ENCODE measurements around the gene CD6.

DNA sequence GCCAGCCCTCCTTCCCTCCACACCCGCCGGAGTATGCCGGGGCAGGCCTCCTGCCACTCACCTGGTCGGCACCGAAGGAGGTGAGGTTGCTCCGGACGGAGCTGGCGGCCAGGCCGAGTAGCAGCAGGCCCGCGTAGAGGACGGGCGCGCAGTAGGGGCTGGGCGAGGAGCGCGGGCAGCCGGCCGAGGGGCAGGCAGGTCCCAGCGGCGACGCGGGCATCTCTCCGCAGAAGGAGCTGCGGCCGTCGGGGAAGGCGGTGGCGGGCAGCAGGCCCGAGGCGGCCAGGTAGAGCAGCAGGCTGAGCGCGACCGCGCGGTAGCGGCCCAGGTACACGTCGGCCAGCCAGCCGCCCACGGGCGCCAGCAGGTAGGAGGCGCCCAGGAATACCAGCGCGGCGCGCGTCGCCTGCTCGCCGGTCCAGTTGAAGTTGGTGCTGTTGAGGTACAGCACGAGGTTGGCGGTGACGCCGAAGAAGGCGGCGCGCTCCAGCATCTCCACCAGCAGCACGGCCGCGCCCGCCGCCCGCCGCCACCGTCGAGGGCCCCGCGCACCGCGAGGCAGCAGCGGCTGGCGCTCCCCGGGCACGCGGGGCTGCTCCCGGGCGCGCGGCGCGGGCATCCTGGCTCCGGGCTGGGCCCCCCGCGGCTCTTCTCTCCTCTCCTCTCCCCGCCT is 20.4 kb upstream of the CD6 start:
- TF ChIP-seq, protein P1, sequence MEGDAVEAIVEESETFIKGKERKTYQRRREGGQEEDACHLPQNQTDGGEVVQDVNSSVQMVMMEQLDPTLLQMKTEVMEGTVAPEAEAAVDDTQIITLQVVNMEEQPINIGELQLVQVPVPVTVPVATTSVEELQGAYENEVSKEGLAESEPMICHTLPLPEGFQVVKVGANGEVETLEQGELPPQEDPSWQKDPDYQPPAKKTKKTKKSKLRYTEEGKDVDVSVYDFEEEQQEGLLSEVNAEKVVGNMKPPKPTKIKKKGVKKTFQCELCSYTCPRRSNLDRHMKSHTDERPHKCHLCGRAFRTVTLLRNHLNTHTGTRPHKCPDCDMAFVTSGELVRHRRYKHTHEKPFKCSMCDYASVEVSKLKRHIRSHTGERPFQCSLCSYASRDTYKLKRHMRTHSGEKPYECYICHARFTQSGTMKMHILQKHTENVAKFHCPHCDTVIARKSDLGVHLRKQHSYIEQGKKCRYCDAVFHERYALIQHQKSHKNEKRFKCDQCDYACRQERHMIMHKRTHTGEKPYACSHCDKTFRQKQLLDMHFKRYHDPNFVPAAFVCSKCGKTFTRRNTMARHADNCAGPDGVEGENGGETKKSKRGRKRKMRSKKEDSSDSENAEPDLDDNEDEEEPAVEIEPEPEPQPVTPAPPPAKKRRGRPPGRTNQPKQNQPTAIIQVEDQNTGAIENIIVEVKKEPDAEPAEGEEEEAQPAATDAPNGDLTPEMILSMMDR (IDR thresholded peaks at IDR 0.05), result no peak
- TF ChIP-seq POLR2A (IDR thresholded peaks at IDR 0.05), result no peak
